Measurements from ENCODE around the gene HHLA2.

HHLA2 gene

DNA sequence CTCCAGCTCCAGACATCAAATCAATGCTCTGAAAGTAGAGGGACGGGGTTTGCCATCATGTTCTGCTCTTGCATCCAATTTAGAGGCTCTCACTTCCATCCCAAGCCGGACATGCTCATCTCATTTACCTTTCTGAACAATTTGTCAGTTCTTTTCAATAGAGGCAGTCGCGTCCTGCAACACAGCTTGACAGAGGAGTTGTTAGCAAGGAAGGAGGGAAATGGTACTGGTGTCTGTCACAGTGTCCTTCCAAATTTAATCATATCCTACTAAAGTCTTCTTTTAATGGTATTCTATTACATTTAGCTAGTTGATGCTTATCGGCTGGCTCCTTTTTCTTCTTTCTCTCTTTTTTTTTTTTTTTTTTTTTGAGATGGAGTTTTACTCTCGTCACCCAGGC lies 45.6 kb downstream of the HHLA2 start:
- DNase-seq (ENCODE audit: low spot score), result no peak
- Histone ChIP-seq H3K4me3 (no peak overlapping the region), H3K27ac (no peak overlapping the region)
- TF ChIP-seq, protein P1, sequence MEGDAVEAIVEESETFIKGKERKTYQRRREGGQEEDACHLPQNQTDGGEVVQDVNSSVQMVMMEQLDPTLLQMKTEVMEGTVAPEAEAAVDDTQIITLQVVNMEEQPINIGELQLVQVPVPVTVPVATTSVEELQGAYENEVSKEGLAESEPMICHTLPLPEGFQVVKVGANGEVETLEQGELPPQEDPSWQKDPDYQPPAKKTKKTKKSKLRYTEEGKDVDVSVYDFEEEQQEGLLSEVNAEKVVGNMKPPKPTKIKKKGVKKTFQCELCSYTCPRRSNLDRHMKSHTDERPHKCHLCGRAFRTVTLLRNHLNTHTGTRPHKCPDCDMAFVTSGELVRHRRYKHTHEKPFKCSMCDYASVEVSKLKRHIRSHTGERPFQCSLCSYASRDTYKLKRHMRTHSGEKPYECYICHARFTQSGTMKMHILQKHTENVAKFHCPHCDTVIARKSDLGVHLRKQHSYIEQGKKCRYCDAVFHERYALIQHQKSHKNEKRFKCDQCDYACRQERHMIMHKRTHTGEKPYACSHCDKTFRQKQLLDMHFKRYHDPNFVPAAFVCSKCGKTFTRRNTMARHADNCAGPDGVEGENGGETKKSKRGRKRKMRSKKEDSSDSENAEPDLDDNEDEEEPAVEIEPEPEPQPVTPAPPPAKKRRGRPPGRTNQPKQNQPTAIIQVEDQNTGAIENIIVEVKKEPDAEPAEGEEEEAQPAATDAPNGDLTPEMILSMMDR (IDR thresholded peaks at IDR 0.05), result no peak

DNA sequence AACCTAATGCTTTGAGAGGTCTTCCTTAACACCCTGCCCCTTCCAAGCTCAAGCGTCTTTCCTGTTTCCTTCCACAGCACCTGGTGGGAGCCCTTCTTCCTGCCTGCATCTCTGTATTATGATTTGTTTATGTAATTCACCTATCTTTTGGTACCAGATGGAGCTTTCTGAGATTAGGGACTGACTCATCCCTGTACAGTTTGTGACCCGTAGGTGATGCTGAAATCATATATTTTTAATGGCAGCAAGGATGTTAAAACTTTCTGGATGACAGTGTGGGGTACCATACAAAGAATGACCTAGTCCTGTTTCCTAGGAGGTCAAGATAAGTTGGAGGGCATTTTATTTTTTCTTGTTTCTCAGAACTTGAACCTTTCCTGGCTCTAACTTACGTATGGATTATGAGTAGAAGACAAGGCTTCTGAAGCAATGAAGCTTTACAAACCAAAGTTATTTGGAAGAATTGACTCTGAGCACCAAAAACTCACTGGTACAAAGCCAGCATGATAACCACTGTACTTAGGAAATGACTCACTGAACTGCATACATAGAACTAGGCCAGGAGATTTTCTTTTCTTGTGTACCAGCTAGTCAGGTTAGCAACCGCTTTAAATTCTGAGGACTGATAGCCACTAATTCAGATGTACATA lies 46.6 kb downstream of the HHLA2 start:
- Histone ChIP-seq H3K4me3 (no peak overlapping the region), H3K27ac (no peak overlapping the region)
- DNase-seq (ENCODE audit: low spot score), result no peak
- TF ChIP-seq, protein P1 (IDR thresholded peaks at IDR 0.05), result no peak

DNA sequence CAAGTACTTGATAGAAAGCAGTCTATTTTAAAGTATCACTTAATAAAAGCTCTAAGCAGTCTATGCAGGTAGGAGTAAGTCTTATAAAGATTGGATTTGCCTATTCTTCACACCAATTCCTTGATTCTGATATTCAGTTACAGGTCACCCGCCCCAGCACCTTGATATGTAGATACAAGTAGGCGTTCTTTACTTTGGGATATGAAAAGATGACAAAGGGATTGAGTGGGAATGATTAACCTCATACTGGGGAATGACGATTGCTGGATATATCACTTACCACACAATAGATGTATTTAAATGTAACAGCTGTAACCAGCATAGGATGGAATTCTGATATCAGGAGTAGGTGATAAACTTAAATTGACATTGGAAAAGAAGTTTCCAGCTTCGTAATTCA lies 47.1 kb downstream of the HHLA2 start:
- Histone ChIP-seq H3K4me3 (no peak overlapping the region), H3K27ac (no peak overlapping the region)
- TF ChIP-seq, protein P1 (IDR thresholded peaks at IDR 0.05), result no peak
- DNase-seq (ENCODE audit: low spot score), result no peak

DNA sequence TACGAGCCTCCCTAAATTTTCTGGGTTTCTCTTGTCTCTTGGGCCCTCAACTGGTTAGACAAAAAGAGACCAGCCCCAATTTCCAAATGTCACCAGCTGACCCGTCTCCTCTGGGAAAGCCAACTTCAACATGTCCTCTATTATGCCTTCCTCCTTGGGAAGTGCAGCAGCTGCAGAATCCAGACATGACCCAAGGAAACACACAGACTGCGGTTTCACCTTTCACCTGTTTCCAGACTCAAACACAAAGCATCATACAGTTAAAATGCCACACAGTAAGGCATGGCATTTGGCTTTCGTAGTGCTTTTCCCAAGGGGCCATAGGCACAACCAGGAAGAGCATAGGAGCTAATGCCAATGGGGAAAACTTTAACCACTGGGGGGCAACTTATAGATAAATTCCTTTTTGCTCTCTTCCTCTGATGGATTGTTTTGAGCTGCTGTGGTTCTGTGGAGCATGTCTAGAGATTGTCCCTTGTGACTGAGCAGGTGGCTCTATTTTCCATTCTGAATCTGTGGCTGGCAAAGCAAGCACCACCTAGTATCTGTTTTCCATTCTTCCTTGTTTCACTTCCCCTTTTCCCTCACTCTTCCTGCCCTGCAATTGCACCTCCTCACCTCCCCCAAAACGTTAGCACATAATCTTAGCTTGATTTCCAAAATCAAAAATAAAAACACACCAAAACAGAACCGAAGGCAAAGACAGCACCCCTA lies 49.3 kb downstream of the HHLA2 start:
- TF ChIP-seq, protein P1 (IDR thresholded peaks at IDR 0.05), result no peak
- Histone ChIP-seq H3K27ac (no peak overlapping the region), H3K4me3 (no peak overlapping the region)
- no peak for DNase-seq (ENCODE audit: low spot score)

DNA sequence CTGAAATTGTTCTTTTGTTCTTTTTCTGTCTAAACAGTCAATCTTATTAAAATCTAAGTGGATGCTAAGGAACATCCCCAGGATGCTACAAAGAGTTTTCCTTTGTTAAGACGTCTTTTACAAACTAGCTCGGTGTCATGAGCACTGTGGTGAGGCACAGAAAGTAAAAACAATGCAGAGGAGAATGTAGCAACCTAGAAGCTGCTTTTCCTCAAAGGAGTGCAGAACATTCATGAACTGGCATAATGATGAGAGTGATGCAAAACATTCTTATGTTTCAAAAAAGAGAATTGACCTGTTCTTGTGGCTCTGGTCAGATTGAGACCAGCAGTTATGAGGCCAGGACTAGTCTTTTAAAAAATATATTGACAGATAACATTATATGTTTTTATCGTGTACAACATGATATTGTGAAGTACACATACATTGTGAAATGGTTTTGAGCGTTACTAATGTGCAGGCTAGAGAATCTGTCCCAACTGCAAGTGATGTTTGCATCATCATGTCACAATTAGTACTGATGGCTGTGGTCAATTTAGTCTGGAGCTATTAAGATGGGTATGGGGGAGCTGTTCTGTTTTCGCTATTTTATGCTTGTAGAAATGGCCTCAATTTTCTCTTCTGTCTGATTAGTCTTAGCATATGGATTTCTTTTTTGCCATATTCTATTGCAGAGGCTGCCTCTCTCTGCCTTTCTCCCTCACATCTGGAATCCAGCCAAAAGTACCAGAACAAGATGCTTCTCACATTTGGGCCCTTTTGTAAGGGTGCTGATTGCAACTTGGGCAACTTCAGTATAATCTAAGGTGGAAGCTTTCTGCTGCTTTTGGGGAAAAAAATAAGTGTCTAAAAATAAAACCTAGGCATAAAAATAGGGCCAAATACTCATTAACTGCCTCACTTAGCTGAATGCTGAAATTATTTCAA lies 50.2 kb downstream of the HHLA2 start:
- TF ChIP-seq, protein P1 (IDR thresholded peaks at IDR 0.05), result no peak
- no peak for DNase-seq (ENCODE audit: low spot score)
- H3K27ac ChIP-seq, result no peak overlapping the region
- H3K4me3 ChIP-seq, result no peak overlapping the region

DNA sequence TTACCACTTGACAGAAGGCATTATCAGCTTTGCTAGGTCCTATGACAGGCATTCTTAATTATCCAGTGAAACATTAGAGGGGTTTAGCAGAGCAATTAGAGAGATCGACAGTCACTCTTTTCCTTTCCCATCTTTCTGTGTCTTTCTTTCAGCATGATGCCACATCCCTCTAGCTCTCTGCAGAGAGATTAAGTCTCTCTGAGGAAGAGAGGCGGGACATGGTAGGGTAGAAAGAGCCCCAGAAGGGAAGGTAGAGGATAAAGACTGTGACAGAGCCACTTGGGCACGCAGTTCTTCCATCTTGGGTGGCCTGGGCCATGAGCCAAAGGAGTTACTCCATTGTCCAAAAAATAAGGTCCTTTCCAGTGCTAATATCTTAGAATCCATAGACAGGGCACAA lies 55.8 kb downstream of the HHLA2 start:
- no peak for DNase-seq (ENCODE audit: low spot score)
- Histone ChIP-seq H3K4me3 (no peak overlapping the region), H3K27ac (no peak overlapping the region)
- TF ChIP-seq, protein P1 (IDR thresholded peaks at IDR 0.05), result no peak

Measured in coronary artery (tissue), 2 donors.